HTR-8/SVneo (cell line): ENCODE results near the gene GRAMD1C.
A peak's percentile ranks its signal among the peaks of the same experiment; 100 is the strongest.

ENCODE experiments used
- DNase-seq: peaks from one replicate; pipeline ENCODE4 v3.0.0; 2011; ENCODE audit warnings: low spot score, mixed read lengths; ENCODE audit not compliant: insufficient read length
- FAIRE-seq: peaks from 2 replicates; lab custom pipeline; 2011; peaks lifted over from hg19 to GRCh38; lab: Jason Lieb, UNC

Gene GRAMD1C

DNA sequence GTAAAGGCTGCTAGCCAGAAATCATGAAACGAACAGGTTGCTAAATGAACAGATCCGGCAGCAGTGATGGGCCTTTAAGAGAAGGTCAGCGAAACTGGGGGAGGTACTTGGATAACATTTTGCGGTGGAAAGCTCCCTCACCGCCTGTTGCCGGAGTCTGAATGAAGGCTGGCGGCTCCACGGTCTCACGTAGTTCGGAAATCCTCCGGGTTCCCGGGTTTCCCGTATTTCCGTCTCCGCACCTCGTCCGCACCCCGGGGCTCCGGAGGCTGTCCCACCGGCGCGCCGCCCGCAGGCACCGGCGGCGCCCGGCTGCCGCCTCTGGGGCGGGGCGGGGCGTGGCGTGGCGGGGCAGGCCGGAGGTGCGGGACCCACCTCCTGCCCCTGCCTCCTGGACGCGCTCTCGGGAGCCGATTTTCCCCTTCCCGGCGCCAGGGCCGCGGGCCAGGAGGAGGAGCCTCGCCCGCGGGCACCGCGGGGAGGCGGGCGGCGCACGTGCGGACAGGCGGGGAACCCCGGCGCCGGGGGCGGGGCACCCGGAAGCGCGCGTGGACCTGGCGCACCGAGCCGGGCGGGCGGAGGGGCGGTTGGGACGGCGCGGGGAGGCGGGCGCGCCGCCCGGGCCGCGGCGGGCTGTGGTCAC, 108.9 kb downstream of the GRAMD1C start, which contains the start of gene ZDHHC23:
Gene ZDHHC23, plus strand, starts transcription at position 642 of the 643 bp plus-strand sequence. CDS start 790 bp downstream, outside the sequence.
- FAIRE-seq = no peak
- DNase-seq = peak; percentile 53

- DNase-seq (no peak), FAIRE-seq (no peak)
These were observed 109.7 kb downstream of the GRAMD1C start for GRCh38 chr3:113948015-113948917.

GRCh38 chr3:113952921-113953320, 114.3 kb downstream of the GRAMD1C start:
- FAIRE-seq = no peak
- DNase-seq = no peak

GRCh38 chr3:113953677-113954076, 115.1 kb downstream of the GRAMD1C start:
- DNase-seq (no peak), FAIRE-seq (no peak)

DNA sequence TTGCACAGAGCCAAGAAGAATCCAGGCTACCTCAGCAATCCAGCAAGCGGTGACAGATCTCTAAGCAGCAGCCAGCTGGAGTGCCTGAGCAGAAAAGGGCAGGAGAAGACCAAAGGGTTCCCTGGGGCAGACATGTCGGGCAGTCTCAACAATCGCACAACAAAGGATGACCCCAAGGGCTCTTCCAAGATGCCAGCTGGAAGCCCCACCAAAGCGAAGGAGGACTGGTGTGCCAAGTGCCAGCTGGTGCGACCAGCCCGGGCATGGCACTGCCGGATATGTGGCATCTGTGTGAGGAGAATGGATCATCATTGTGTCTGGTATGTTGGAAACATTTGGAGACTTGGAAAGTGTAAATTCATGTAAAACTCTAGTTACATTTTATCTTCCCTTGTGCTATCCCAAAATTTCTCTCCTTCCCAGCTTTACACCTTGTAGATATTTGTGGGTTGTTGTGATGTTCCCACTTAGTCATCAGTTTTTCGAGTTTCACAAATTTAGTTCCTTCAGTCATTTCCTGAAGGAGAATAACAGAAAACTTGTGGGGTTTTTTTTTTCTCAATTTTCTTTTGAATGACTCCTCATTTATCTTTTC, 115.6 kb downstream of the GRAMD1C start:
- FAIRE-seq (no peak), DNase-seq (no peak)

DNA sequence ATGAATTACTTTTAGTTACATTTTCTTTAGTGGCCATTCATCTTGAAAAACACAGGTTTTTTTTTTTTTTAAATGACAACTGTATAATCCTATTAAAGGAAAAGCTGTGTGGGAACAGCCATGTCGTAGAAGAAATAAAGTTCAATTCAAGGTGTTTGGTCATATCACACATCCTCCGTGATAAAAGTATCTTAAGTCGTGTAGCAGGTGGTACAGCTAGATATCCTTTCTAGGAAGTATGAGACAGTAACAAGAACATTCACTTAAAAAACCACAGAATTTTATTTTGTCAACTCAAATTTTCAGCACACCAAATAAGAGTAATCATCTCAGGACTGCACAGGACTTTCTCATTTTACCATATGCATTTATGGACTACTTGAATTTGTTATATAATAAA, 125.3 kb downstream of the GRAMD1C start:
- FAIRE-seq (no peak), DNase-seq (no peak)

DNA sequence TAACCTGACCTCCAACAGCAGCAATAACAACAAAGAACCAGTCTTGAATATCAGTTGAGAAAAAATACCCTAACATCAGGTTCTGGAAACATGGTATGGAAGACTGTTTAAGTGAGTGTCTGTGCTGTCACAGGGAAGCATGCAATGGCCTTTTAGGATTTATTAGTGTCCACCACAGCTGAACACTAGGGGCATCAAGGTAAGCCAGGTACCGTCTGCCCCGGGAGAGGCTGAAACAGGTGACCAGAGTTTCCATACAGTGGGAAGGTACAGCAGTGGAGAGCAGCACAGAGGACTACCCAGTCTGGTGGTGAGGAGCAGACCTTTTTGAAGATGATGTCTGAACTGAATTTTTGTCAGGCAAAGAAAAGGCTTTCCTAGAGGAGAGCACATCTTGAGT, 127.6 kb downstream of the GRAMD1C start:
- FAIRE-seq = no peak
- DNase-seq = no peak

DNA sequence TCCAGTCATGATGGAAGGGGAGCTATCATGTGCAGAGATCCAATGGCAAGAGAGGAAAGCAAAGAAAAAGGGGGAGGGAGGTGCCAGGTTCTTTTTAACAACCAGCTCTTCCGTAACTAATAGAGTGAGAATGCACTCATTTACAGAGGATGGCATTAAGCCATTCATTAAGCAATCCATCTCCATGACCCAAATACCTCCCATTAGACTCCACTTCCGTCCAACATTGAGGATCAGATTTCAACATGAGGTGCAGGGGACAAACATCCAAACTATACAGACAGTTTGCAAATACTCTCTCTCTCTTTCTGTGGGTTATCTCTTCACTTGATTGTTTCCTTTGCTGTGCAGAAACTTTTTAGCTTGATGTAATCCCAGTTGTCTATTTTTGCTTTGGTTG, 130.4 kb downstream of the GRAMD1C start:
- no peak for FAIRE-seq
- DNase-seq = no peak

DNA sequence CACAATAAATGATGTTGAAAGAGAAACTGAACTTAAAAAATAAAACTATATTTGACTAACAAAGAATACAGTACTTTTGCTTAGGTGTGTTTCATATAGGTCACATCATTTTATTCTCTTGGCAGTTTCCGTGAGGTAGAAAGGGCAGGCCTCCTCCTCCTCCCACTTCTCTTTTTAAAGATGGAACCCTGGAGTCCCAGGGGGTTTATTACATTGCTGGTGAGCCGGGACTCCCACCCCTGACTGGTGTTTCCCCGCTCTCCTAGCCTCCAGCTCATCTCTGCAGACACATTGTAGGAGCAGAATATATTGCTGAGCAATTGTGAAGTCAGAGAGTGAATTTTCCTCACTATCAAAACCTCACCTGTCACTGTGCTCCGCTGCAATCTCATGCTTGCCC, 139.2 kb downstream of the GRAMD1C start:
- no peak for FAIRE-seq
- DNase-seq = no peak

DNA sequence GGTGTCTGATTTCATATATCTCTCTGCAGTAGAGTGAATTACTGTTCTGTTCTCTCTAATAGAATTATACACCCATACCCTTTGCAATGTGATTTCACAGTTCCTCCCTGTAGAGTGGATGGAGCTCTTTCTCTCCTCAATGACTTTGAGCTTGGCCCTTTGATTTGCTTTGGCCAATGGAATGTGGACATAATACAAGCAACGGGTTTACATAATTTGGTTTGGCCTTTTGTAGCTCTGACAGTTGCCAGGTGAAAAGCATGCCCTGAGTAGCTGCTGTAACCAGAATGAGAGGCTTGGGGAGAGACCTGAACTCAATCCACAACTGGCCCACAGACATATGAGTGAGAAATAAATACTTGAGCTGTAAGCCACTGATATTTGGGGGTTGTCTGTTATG, 141.3 kb downstream of the GRAMD1C start:
- FAIRE-seq = no peak

DNA sequence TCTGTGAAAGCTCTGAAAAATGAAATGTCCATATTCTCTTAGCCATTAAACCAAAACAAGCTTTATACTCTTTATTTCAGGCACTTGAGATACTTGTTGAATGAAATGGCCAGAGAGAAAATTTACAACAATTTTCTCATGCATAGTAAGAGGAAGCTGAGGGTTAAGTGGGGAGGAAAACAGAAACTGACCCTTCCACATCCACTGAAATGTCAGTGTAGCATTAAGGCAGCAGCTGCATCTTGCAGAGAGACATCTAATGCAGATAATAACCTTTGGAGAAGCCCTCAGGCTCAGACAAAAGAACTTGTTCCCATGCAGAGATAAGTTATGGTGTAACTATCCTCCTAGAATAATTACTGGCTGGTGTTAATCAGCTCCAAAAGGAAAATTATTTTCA, 143.2 kb downstream of the GRAMD1C start:
- FAIRE-seq (no peak), DNase-seq (no peak)

More for the DNA sequence above, 141.3 kb downstream of the GRAMD1C start:
- DNase-seq = no peak

DNA sequence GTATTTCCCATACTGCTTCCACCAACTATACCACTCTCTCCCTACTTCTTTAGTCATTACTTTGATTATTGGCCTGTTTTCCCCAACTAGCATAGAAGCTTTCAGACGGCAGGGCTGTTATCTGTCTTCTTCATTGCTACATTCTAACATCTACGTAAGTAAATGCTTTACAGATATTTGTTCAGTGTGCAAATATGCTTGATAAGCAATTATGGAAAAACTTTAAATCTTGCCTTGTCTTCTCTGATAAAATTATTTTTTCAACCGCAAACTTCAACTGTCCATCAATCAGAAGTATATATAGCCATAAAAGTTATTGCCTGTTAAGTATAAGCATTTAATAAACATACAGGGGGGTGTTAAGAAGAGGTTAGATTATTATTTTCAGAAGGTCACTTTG, 145.0 kb downstream of the GRAMD1C start:
- no peak for FAIRE-seq
- no peak for DNase-seq

DNA sequence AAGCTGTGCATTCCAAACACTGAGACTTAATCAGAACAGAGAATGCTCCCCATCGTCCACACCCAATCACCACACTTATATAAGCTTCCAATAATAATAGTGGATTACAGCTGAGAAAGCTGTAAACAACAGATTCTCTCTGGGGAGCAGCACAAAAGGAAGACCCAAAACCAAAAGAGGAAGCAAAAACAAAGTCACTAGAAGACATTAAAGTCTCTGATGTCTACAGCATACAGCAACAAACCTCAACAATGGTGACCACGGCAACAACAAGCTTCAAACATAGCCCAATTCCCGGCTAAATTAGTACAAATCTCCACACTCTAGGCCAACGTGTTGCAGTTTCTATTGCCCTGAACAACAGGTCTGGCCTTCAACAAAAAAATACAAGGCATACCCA, 147.0 kb downstream of the GRAMD1C start:
- FAIRE-seq = no peak

More for the DNA sequence above, 147.0 kb downstream of the GRAMD1C start:
- no peak for DNase-seq
